Measurements from ENCODE around the gene PLPP6. TPM values are rescaled to one million over a fixed set of nuclear protein-coding genes. Genes with fewer than 3 reads are reported as not detected.
A peak's percentile ranks its signal among the peaks of the same experiment; 100 is the strongest.

The PLPP6 gene
- total and polyA plus RNA-seq, 2 of the 13 experiments (the other 11 are each of a cell fraction or from before 2014, with no cell fraction given), result 12.1 to 15.5 TPM

DNA sequence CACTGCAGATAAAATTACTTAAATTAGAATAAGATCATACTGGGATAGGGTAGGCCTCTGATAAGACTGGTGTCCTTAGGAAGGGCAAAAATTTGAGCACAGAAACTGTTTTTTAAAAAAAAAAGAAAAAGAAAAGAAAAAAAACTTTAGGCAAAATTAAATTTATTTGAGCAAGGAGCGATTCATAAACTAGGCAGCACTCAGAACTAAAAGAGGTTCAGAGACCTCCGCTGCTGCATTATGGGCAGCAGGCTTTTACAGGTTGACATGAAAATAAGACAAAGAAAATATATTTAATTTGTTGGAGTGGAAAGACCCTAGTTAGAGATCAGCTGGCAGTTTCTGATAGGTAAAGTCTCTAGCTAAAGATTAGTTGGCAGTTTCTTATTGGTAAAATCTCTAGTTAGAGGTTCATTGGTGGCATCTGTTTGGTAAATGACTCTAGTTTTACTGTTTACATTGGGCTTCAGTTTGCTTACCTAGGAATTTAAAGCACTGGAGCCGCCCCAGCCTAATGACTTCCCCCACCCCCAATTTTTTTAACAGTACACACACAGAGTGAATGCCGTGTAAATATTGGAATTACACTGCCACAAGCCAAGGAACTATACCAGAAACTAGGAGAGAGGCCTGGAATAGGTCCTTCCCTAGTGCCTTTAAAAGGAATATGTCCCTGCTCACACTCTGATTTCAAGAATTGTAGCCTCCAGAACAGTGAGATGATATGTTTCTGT, 4.5 kb upstream of the PLPP6 start:
- H3K4me1 ChIP-seq (ENCODE audit: insufficient read depth, low read length), result peaks cover 29% of the 10 kb centered on the region
- 49% methylated on average over 4 of the region's 4 CpGs for WGBS (ENCODE audit: low lambda C conversion rate)
- H2AFZ ChIP-seq (ENCODE audit: low read length), result no peak overlapping the region
- in situ Hi-C loops (cut with HindIII; ENCODE audit: extremely low pct_ligation_motif_present, low pct_unique_long_range_greater_than_20kb), result no loop called here
- ChIA-PET POLR2A (interaction anchor here (0.6 to 1.7 kb wide), 3 partner anchors 20 to 1376 kb away, joined by 3 to 6 read pairs (median 4); partner anchors contain the start of gene CDC37L1), CTCF (ENCODE audit: low intra/inter-chr PET ratio, low total read pairs) (no interaction called here)
- no peaks in the 10 kb centered on the region for H3K27me3 ChIP-seq (ENCODE audit: control insufficient read depth in 1 of 2, insufficient read depth in 2 of 2, low read length in 2 of 2)
- peak overlapping the region; percentile 45 for H3K4me2 ChIP-seq (ENCODE audit: low read depth, low read length)
- no peaks in the 10 kb centered on the region for H4K20me1 ChIP-seq (ENCODE audit: insufficient read depth, low read length)
- intact Hi-C loops (cut with micrococcal nuclease; ENCODE audit: unreplicated experiment), result no loop called here
- no TSS peak for BruUV-seq (replicated peaks)
- no peaks in the 10 kb centered on the region for H3K79me2 ChIP-seq (ENCODE audit: insufficient read depth, low read length)
- H3K9me3 ChIP-seq (ENCODE audit: low read length), result no peaks in the 10 kb centered on the region
- no peak overlapping the region for H3K9ac ChIP-seq (ENCODE audit: insufficient read depth, low read depth, low read length)
- H3K36me3 ChIP-seq (replicated peaks in 1 of 2; ENCODE audit: control insufficient read depth in 1 of 2, insufficient read depth in 2 of 2, low read length in 2 of 2), result no peaks in the 10 kb centered on the region; a peak in 1 of 5 replicates
- FAIRE-seq (no peak), DNase-seq (ENCODE audit: low spot score) (peak; percentile 77), ATAC-seq (peak; percentile 52)
- peak overlapping the region; percentile 17 for H3K27ac ChIP-seq (ENCODE audit: extremely low read length, insufficient read depth, low read length)
- H3K4me3 ChIP-seq (replicated peaks in 1 of 3; ENCODE audit: insufficient read depth in 1 of 3, low read depth in 2 of 3, low read length in 3 of 3), result no peak overlapping the region
- TF ChIP-seq NAIF1 (CRISPR knock-in tag; IDR thresholded peaks at IDR 0.05; ENCODE audit: borderline replicate concordance), result no peak
- TF ChIP-seq FOSL2 (CRISPR knock-in tag; IDR thresholded peaks at IDR 0.05), result 0 out of 2 replicates have a peak, but pooled peaks have one; percentile 20
- TF ChIP-seq ZNF616 (CRISPR knock-in tag; IDR thresholded peaks at IDR 0.05; ENCODE audit: low read depth), result no peak
- TF ChIP-seq ZNF260 (CRISPR knock-in tag; IDR thresholded peaks at IDR 0.05; ENCODE audit: borderline replicate concordance, low read depth), result no peak
- no peak for TF ChIP-seq ZNF775 (CRISPR knock-in tag; IDR thresholded peaks at IDR 0.05; ENCODE audit: borderline replicate concordance)
- peak; percentile 60; the same call in 1 of the 2 replicates for TF ChIP-seq TBX3 (IDR thresholded peaks at IDR 0.05; ENCODE audit: borderline replicate concordance)
- TF ChIP-seq, protein P1, sequence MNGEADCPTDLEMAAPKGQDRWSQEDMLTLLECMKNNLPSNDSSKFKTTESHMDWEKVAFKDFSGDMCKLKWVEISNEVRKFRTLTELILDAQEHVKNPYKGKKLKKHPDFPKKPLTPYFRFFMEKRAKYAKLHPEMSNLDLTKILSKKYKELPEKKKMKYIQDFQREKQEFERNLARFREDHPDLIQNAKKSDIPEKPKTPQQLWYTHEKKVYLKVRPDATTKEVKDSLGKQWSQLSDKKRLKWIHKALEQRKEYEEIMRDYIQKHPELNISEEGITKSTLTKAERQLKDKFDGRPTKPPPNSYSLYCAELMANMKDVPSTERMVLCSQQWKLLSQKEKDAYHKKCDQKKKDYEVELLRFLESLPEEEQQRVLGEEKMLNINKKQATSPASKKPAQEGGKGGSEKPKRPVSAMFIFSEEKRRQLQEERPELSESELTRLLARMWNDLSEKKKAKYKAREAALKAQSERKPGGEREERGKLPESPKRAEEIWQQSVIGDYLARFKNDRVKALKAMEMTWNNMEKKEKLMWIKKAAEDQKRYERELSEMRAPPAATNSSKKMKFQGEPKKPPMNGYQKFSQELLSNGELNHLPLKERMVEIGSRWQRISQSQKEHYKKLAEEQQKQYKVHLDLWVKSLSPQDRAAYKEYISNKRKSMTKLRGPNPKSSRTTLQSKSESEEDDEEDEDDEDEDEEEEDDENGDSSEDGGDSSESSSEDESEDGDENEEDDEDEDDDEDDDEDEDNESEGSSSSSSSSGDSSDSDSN (CRISPR knock-in tag; IDR thresholded peaks at IDR 0.05), result no peak
- TF ChIP-seq CBX2 (IDR thresholded peaks at IDR 0.05; ENCODE audit: low read depth, low read length), result no peak
- TF ChIP-seq CBX2 (CRISPR knock-in tag; IDR thresholded peaks at IDR 0.05; ENCODE audit: low read depth), result no peak
- peak; percentile 46; the same call in 1 of the 2 replicates for TF ChIP-seq MBD4 (IDR thresholded peaks at IDR 0.05; ENCODE audit: borderline replicate concordance, low read length)
- TF ChIP-seq ZNF709 (CRISPR knock-in tag; IDR thresholded peaks at IDR 0.05), result no peak
- 0 out of 2 replicates have a peak, but pooled peaks have one; percentile 16 for TF ChIP-seq ZNF24 (IDR thresholded peaks at IDR 0.05)
- no peak for TF ChIP-seq AGO1 (IDR thresholded peaks at IDR 0.05; ENCODE audit: low read depth, low read length, poor library complexity, severe bottlenecking)
- no peak for TF ChIP-seq AGO2 (optimal IDR thresholded peaks at IDR 0.05; ENCODE audit: low read depth, low read length)
- TF ChIP-seq ZNF614 (CRISPR knock-in tag; IDR thresholded peaks at IDR 0.05; ENCODE audit: borderline replicate concordance), result no peak
- TF ChIP-seq, protein P2, sequence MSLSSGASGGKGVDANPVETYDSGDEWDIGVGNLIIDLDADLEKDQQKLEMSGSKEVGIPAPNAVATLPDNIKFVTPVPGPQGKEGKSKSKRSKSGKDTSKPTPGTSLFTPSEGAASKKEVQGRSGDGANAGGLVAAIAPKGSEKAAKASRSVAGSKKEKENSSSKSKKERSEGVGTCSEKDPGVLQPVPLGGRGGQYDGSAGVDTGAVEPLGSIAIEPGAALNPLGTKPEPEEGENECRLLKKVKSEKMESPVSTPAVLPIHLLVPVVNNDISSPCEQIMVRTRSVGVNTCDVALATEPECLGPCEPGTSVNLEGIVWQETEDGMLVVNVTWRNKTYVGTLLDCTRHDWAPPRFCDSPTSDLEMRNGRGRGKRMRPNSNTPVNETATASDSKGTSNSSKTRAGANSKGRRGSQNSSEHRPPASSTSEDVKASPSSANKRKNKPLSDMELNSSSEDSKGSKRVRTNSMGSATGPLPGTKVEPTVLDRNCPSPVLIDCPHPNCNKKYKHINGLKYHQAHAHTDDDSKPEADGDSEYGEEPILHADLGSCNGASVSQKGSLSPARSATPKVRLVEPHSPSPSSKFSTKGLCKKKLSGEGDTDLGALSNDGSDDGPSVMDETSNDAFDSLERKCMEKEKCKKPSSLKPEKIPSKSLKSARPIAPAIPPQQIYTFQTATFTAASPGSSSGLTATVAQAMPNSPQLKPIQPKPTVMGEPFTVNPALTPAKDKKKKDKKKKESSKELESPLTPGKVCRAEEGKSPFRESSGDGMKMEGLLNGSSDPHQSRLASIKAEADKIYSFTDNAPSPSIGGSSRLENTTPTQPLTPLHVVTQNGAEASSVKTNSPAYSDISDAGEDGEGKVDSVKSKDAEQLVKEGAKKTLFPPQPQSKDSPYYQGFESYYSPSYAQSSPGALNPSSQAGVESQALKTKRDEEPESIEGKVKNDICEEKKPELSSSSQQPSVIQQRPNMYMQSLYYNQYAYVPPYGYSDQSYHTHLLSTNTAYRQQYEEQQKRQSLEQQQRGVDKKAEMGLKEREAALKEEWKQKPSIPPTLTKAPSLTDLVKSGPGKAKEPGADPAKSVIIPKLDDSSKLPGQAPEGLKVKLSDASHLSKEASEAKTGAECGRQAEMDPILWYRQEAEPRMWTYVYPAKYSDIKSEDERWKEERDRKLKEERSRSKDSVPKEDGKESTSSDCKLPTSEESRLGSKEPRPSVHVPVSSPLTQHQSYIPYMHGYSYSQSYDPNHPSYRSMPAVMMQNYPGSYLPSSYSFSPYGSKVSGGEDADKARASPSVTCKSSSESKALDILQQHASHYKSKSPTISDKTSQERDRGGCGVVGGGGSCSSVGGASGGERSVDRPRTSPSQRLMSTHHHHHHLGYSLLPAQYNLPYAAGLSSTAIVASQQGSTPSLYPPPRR (CRISPR knock-in tag; IDR thresholded peaks at IDR 0.05; ENCODE audit: borderline replicate concordance), result peak; percentile 88
- no peak for TF ChIP-seq FOXP1 (IDR thresholded peaks at IDR 0.05)
- peak; percentile 80 for TF ChIP-seq FOXP1 (CRISPR knock-in tag; IDR thresholded peaks at IDR 0.05)

Data from HepG2 (cell line).